HEK293T (cell line): ENCODE results near the gene CYP27B1.

ENCODE experiments used
- BHLHE40 ChIP-seq: fragments of 450-650 bp; IDR thresholded peaks from 2 replicates; pipeline ENCODE4 v1.6.1; 2016; ENCODE audit warnings: mild to moderate bottlenecking, moderate library complexity, borderline replicate concordance
- ELF4 ChIP-seq: fragments of 450-650 bp; IDR thresholded peaks from 2 replicates; pipeline ENCODE4 v1.6.1; 2017; ENCODE audit warnings: antibody characterized with exemption
- FOXA1 ChIP-seq: fragments of 450-650 bp; IDR thresholded peaks from 2 replicates; pipeline ENCODE4 v1.6.1; 2016; ENCODE audit warnings: mild to moderate bottlenecking
- FOXK2 ChIP-seq: fragments of 450-650 bp; IDR thresholded peaks from 2 replicates; pipeline ENCODE4 v1.6.1; 2016; ENCODE audit warnings: mild to moderate bottlenecking
- TARDBP ChIP-seq: fragments of 450-650 bp; IDR thresholded peaks from 2 replicates; pipeline ENCODE4 v1.6.1; 2016

DNA sequence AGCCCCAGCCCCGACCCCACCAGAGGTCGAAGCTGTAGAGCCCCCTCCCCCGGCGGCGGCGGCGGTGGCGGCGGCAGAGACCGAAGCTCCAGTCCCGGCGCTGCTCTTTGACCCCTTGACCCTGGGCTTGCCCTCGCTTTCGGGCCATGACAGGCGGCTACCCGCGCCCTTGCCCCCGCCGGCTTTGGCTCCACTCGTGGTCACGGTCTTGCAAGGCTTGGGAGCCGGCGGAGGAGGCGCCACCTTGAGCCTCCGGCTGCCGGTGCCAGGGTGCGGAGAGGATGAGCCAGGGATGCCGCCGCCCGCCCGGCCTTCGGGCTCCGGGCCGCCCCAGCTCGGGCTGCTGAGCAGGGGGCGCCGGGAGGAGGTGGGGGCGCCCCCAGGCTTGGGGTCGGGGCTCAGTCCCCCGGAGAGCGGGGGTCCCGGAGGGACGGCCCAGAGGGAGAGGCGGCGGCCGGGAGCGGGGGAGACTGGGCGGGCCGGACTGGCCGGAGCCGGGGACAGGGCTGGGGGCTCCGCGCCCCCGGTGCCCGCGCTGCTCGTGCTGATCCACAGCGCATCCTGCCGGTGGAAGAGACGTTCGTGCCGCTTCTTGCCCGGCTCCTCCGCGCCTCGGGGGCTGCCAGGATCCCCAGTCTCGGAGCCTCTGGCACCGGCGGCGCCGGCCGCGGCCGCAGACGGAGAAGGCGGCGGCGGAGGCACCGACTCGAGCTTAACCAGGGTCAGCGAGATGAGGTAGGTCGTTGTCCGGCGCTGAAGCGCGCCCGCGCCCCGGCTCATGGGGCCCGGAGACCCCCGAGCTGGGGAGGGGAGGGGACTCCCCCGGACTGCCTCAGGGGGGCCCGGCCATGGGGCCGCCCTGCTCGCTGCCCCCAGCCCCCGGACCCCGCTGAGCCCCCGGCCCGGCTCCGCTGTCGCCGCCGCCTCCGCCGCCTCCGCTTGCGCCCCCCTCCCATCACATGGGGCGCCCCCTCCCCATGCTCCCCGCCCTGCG, 29.1 kb downstream of the CYP27B1 start:
- no peak for TF ChIP-seq BHLHE40
- TF ChIP-seq FOXA1: no peak
- no peak for TF ChIP-seq ELF4
- no peak for TF ChIP-seq FOXK2
- no peak for TF ChIP-seq TARDBP
